ENCODE data around the gene RIT1.

RIT1 gene

GRCh38 chr1:155950829-155951228, 39.7 kb upstream of the RIT1 start:
- DNase-seq (ENCODE audit: low read depth, low spot score) = no peak
- Histone ChIP-seq H3K9me3 (ENCODE audit: insufficient read depth, low read length) (no peaks in the 10 kb centered on the region), H3K36me3 (ENCODE audit: insufficient read depth, insufficient read length, low read length) (peaks cover 88% of the 10 kb centered on the region), H3K4me1 (ENCODE audit: insufficient read depth, insufficient read length) (peaks cover 8% of the 10 kb centered on the region), H3K27me3 (ENCODE audit: insufficient read depth, insufficient read length) (no peaks in the 10 kb centered on the region), H3K9ac (ENCODE audit: insufficient read length, low read depth) (no peak overlapping the region), H3K4me3 (ENCODE audit: insufficient read length, low read depth) (no peak overlapping the region)
- TF ChIP-seq SUZ12 (IDR thresholded peaks at IDR 0.05; ENCODE audit: extremely low read depth, insufficient read depth, insufficient read length) (no peak), YY1 (IDR thresholded peaks at IDR 0.05; ENCODE audit: insufficient read depth, insufficient read length) (no peak), ZNF274 (IDR thresholded peaks at IDR 0.05; ENCODE audit: low read depth, low read length) (no peak)

GRCh38 chr1:155947741-155948140, 36.6 kb upstream of the RIT1 start:
- H3K36me3 ChIP-seq (ENCODE audit: insufficient read depth, insufficient read length, low read length) = peaks cover 64% of the 10 kb centered on the region
- H3K4me1 ChIP-seq (ENCODE audit: insufficient read depth, insufficient read length) = peaks cover 12% of the 10 kb centered on the region

GRCh38 chr1:155947292-155947691, 36.1 kb upstream of the RIT1 start:
- Histone ChIP-seq H3K9ac (ENCODE audit: insufficient read length, low read depth) (no peak overlapping the region), H3K4me1 (ENCODE audit: insufficient read depth, insufficient read length) (peaks cover 12% of the 10 kb centered on the region), H3K4me3 (ENCODE audit: insufficient read length, low read depth) (no peak overlapping the region), H3K36me3 (ENCODE audit: insufficient read depth, insufficient read length, low read length) (peaks cover 60% of the 10 kb centered on the region), H3K27me3 (ENCODE audit: insufficient read depth, insufficient read length) (no peaks in the 10 kb centered on the region), H3K9me3 (ENCODE audit: insufficient read depth, low read length) (no peaks in the 10 kb centered on the region)
- no peak for TF ChIP-seq SUZ12 (IDR thresholded peaks at IDR 0.05; ENCODE audit: extremely low read depth, insufficient read depth, insufficient read length)
- TF ChIP-seq ZNF274 (IDR thresholded peaks at IDR 0.05; ENCODE audit: low read depth, low read length) = no peak
- no peak for TF ChIP-seq YY1 (IDR thresholded peaks at IDR 0.05; ENCODE audit: insufficient read depth, insufficient read length)
- DNase-seq (ENCODE audit: low read depth, low spot score) = no peak

More at GRCh38 chr1:155947741-155948140, 36.6 kb upstream of the RIT1 start:
- Histone ChIP-seq H3K9me3 (ENCODE audit: insufficient read depth, low read length) (no peaks in the 10 kb centered on the region), H3K27me3 (ENCODE audit: insufficient read depth, insufficient read length) (no peaks in the 10 kb centered on the region), H3K9ac (ENCODE audit: insufficient read length, low read depth) (no peak overlapping the region), H3K4me3 (ENCODE audit: insufficient read length, low read depth) (no peak overlapping the region)
- no peak for TF ChIP-seq YY1 (IDR thresholded peaks at IDR 0.05; ENCODE audit: insufficient read depth, insufficient read length)
- DNase-seq (ENCODE audit: low read depth, low spot score) = no peak

- no peaks in the 10 kb centered on the region for H3K9me3 ChIP-seq (ENCODE audit: insufficient read depth, low read length)
- H3K9ac ChIP-seq (ENCODE audit: insufficient read length, low read depth) = no peak overlapping the region
- H3K4me1 ChIP-seq (ENCODE audit: insufficient read depth, insufficient read length) = peaks cover 16% of the 10 kb centered on the region
Measured at GRCh38 chr1:155946633-155947219, 35.6 kb upstream of the RIT1 start.

GRCh38 chr1:155944444-155944799, 33.3 kb upstream of the RIT1 start:
- no peak overlapping the region for H3K9ac ChIP-seq (ENCODE audit: insufficient read length, low read depth)
- no peak overlapping the region for H3K4me3 ChIP-seq (ENCODE audit: insufficient read length, low read depth)
- H3K27me3 ChIP-seq (ENCODE audit: insufficient read depth, insufficient read length) = no peaks in the 10 kb centered on the region
- no peak for DNase-seq (ENCODE audit: low read depth, low spot score)
- no peaks in the 10 kb centered on the region for H3K9me3 ChIP-seq (ENCODE audit: insufficient read depth, low read length)
- H3K36me3 ChIP-seq (ENCODE audit: insufficient read depth, insufficient read length, low read length) = peaks cover 32% of the 10 kb centered on the region
- TF ChIP-seq ZNF274 (IDR thresholded peaks at IDR 0.05; ENCODE audit: low read depth, low read length) (no peak), SUZ12 (IDR thresholded peaks at IDR 0.05; ENCODE audit: extremely low read depth, insufficient read depth, insufficient read length) (no peak), YY1 (IDR thresholded peaks at IDR 0.05; ENCODE audit: insufficient read depth, insufficient read length) (no peak)
- peaks cover 28% of the 10 kb centered on the region for H3K4me1 ChIP-seq (ENCODE audit: insufficient read depth, insufficient read length)

More at GRCh38 chr1:155946633-155947219, 35.6 kb upstream of the RIT1 start:
- DNase-seq (ENCODE audit: low read depth, low spot score) = no peak
- Histone ChIP-seq H3K27me3 (ENCODE audit: insufficient read depth, insufficient read length) (no peaks in the 10 kb centered on the region), H3K4me3 (ENCODE audit: insufficient read length, low read depth) (no peak overlapping the region), H3K36me3 (ENCODE audit: insufficient read depth, insufficient read length, low read length) (peaks cover 54% of the 10 kb centered on the region)
- no peak for TF ChIP-seq SUZ12 (IDR thresholded peaks at IDR 0.05; ENCODE audit: extremely low read depth, insufficient read depth, insufficient read length)
- TF ChIP-seq ZNF274 (IDR thresholded peaks at IDR 0.05; ENCODE audit: low read depth, low read length) = no peak
- TF ChIP-seq YY1 (IDR thresholded peaks at IDR 0.05; ENCODE audit: insufficient read depth, insufficient read length) = no peak

- H3K4me3 ChIP-seq (ENCODE audit: insufficient read length, low read depth) = no peak overlapping the region
- H3K4me1 ChIP-seq (ENCODE audit: insufficient read depth, insufficient read length) = peaks cover 28% of the 10 kb centered on the region
- no peaks in the 10 kb centered on the region for H3K9me3 ChIP-seq (ENCODE audit: insufficient read depth, low read length)
- no peak overlapping the region for H3K9ac ChIP-seq (ENCODE audit: insufficient read length, low read depth)
- H3K27me3 ChIP-seq (ENCODE audit: insufficient read depth, insufficient read length) = no peaks in the 10 kb centered on the region
- DNase-seq (ENCODE audit: low read depth, low spot score) = no peak
- H3K36me3 ChIP-seq (ENCODE audit: insufficient read depth, insufficient read length, low read length) = peaks cover 18% of the 10 kb centered on the region
- TF ChIP-seq YY1 (IDR thresholded peaks at IDR 0.05; ENCODE audit: insufficient read depth, insufficient read length) (no peak), SUZ12 (IDR thresholded peaks at IDR 0.05; ENCODE audit: extremely low read depth, insufficient read depth, insufficient read length) (no peak)
Measured at GRCh38 chr1:155942578-155943141, 31.5 kb upstream of the RIT1 start.

- Histone ChIP-seq H3K9me3 (ENCODE audit: insufficient read depth, low read length) (no peaks in the 10 kb centered on the region), H3K4me1 (ENCODE audit: insufficient read depth, insufficient read length) (peaks cover 28% of the 10 kb centered on the region), H3K27me3 (ENCODE audit: insufficient read depth, insufficient read length) (no peaks in the 10 kb centered on the region), H3K4me3 (ENCODE audit: insufficient read length, low read depth) (no peak overlapping the region), H3K9ac (ENCODE audit: insufficient read length, low read depth) (no peak overlapping the region), H3K36me3 (ENCODE audit: insufficient read depth, insufficient read length, low read length) (peaks cover 11% of the 10 kb centered on the region)
- TF ChIP-seq SUZ12 (IDR thresholded peaks at IDR 0.05; ENCODE audit: extremely low read depth, insufficient read depth, insufficient read length) (no peak), ZNF274 (IDR thresholded peaks at IDR 0.05; ENCODE audit: low read depth, low read length) (no peak), YY1 (IDR thresholded peaks at IDR 0.05; ENCODE audit: insufficient read depth, insufficient read length) (no peak)
- no peak for DNase-seq (ENCODE audit: low read depth, low spot score)
Measured at GRCh38 chr1:155941845-155942531, 30.8 kb upstream of the RIT1 start.

Data from NT2/D1 (cell line).